HEK293 (cell line): ENCODE measurements around the gene BTG1.

Experiments
- ATF2 ChIP-seq: fragments of 450-650 bp; formaldehyde crosslinking; IDR thresholded peaks from 2 replicates; pipeline ENCODE4 v1.5.1; 2016; ENCODE audit warnings: missing biosample characterization, missing genetic modification characterization, low read depth
- BCL11B ChIP-seq: fragments of 450-650 bp; formaldehyde crosslinking; IDR thresholded peaks from 2 replicates; pipeline ENCODE4 v1.5.1; 2016; ENCODE audit warnings: low read depth, missing biosample characterization, missing genetic modification characterization
- CTCF ChIP-seq: fragments of 450-650 bp; formaldehyde crosslinking; IDR thresholded peaks from 2 replicates; pipeline ENCODE4 v1.5.1; 2016; ENCODE audit warnings: missing biosample characterization, missing genetic modification characterization
- KLF10 ChIP-seq: fragments of 450-650 bp; IDR thresholded peaks from 2 replicates; pipeline ENCODE4 v1.5.1; 2018; ENCODE audit warnings: missing biosample characterization, mild to moderate bottlenecking, missing genetic modification characterization
- ZNF292 ChIP-seq: fragments of 450-650 bp; formaldehyde crosslinking; IDR thresholded peaks from 2 replicates; pipeline ENCODE4 v1.5.1; 2016; ENCODE audit warnings: low read depth, missing biosample characterization, missing genetic modification characterization, borderline replicate concordance
- ZNF670 ChIP-seq: fragments of 450-650 bp; formaldehyde crosslinking; IDR thresholded peaks from 2 replicates; pipeline ENCODE4 v1.5.1; 2016; ENCODE audit warnings: missing biosample characterization, missing genetic modification characterization, low read depth
- ZSCAN5A ChIP-seq: fragments of 450-650 bp; formaldehyde crosslinking; IDR thresholded peaks from 2 replicates; pipeline ENCODE4 v1.5.1; 2016; ENCODE audit warnings: missing biosample characterization, missing genetic modification characterization

GRCh38 chr12:92138144-92138543 lies 7.5 kb downstream of the BTG1 start:
- TF ChIP-seq ZSCAN5A (no peak), BCL11B (no peak), CTCF (tag by site-specific recombination) (no peak), ATF2 (no peak), KLF10 (tag by site-specific recombination) (no peak), ZNF292 (tag by site-specific recombination) (no peak), ZNF670 (no peak)
